SH-SY5Y (cell line): ENCODE results near the gene GLIPR1L2.

Experiments used
- GATA2 ChIP-seq: IDR thresholded peaks from 2 replicates; pipeline ENCODE4 v1.6.1; 2011; ENCODE audit warnings: mild to moderate bottlenecking, low read depth, low read length
- GATA3 ChIP-seq: IDR thresholded peaks from 2 replicates; pipeline ENCODE4 v1.6.1; 2011; ENCODE audit warnings: low read depth, mild to moderate bottlenecking, low read length, moderate library complexity

The GLIPR1L2 gene

GRCh38 chr12:75390899-75391538 lies at the start of gene GLIPR1L2:
Gene GLIPR1L2, plus strand, starts transcription at chr12:75391089. Its CDS starts 28 bp downstream, at chr12:75391117.
- no peak; the same call in 1 of the 2 replicates for TF ChIP-seq GATA2
- no peak for TF ChIP-seq GATA3

GRCh38 chr12:75341873-75342272 lies 49.0 kb upstream of the GLIPR1L2 start:
- TF ChIP-seq GATA2 (no peak), GATA3 (no peak)

- TF ChIP-seq GATA3 (no peak), GATA2 (no peak)
Observed at GRCh38 chr12:75345531-75345930, 45.4 kb upstream of the GLIPR1L2 start.

- TF ChIP-seq GATA2 (no peak), GATA3 (no peak)
Observed at GRCh38 chr12:75349946-75350345, 40.9 kb upstream of the GLIPR1L2 start.

- TF ChIP-seq GATA2 (no peak), GATA3 (no peak)
Observed at GRCh38 chr12:75350413-75350812, 40.5 kb upstream of the GLIPR1L2 start.

GRCh38 chr12:75354011-75354410 lies 36.9 kb upstream of the GLIPR1L2 start:
- no peak for TF ChIP-seq GATA2
- TF ChIP-seq GATA3 = no peak

GRCh38 chr12:75360920-75361319 lies 30.0 kb upstream of the GLIPR1L2 start:
- TF ChIP-seq GATA2 (no peak), GATA3 (no peak)

GRCh38 chr12:75361408-75361807 lies 29.5 kb upstream of the GLIPR1L2 start:
- TF ChIP-seq GATA3 (no peak), GATA2 (no peak)

GRCh38 chr12:75364919-75365318 lies 26.0 kb upstream of the GLIPR1L2 start:
- TF ChIP-seq GATA2 (no peak), GATA3 (no peak)

GRCh38 chr12:75366629-75367028 lies 24.3 kb upstream of the GLIPR1L2 start:
- TF ChIP-seq GATA3 (no peak), GATA2 (no peak)

GRCh38 chr12:75374971-75375370 lies 15.9 kb upstream of the GLIPR1L2 start:
- TF ChIP-seq GATA2 = no peak
- no peak for TF ChIP-seq GATA3

- TF ChIP-seq GATA2 = no peak
Observed at GRCh38 chr12:75378354-75378753, 12.5 kb upstream of the GLIPR1L2 start.

- no peak for TF ChIP-seq GATA2
- TF ChIP-seq GATA3 = no peak
Observed at GRCh38 chr12:75389061-75389460, 1.8 kb upstream of the GLIPR1L2 start.

GRCh38 chr12:75389706-75390105 lies 1.2 kb upstream of the GLIPR1L2 start:
- TF ChIP-seq GATA3 (no peak), GATA2 (no peak)

- no peak for TF ChIP-seq GATA2
- TF ChIP-seq GATA3 = no peak
Observed at GRCh38 chr12:75390156-75390898, 562 bp upstream of the GLIPR1L2 start.
